Neural cell (in vitro differentiated cells): ENCODE results near the gene PTH1R. TPM values are rescaled to one million over a fixed set of nuclear protein-coding genes. Genes with fewer than 3 reads are reported as not detected.

Source experiments
- H2AFZ ChIP-seq: fragments of 200-600, 300-800 bp; sonication (generic), shearing (Covaris generic); 2 replicates; pipeline ENCODE4 v1.6.0; 2014; ENCODE audit warnings: low read depth, mild to moderate bottlenecking, antibody characterized with exemption, low read length, moderate library complexity
- H3F3A ChIP-seq: fragments of 200-600 bp; shearing (Covaris generic); 2 replicates; pipeline ENCODE4 v1.6.1; 2016; ENCODE audit warnings: mild to moderate bottlenecking, moderate library complexity, mixed read lengths, antibody characterized with exemption, low read length; ENCODE audit not compliant: insufficient read depth, poor library complexity, severe bottlenecking
- H3K27ac ChIP-seq: fragments of 200-600, 300-800 bp; sonication (generic), shearing (Covaris generic); 2 replicates; pipeline ENCODE4 v1.5.1; 2014; ENCODE audit warnings: mild to moderate bottlenecking, low read length, moderate library complexity
- H3K27me3 ChIP-seq: fragments of 300-800, 200-600 bp; sonication (generic), shearing (Covaris generic); 2 replicates; pipeline ENCODE4 v1.6.0; 2014; ENCODE audit warnings: mild to moderate bottlenecking, low read depth, low read length, moderate library complexity; ENCODE audit not compliant: insufficient read depth
- H3K36me3 ChIP-seq: fragments of 300-800, 200-600 bp; sonication (generic), shearing (Covaris generic); 2 replicates; pipeline ENCODE4 v1.5.1; 2014; ENCODE audit warnings: mild to moderate bottlenecking, antibody characterized with exemption, low read length, moderate library complexity; ENCODE audit not compliant: insufficient read depth
- H3K4me2 ChIP-seq: fragments of 300-800, 200-600 bp; sonication (generic), shearing (Covaris generic); 2 replicates; pipeline ENCODE4 v1.6.0; 2014; ENCODE audit warnings: mild to moderate bottlenecking, low read length
- H3K4me3 ChIP-seq: fragments of 300-800, 200-600 bp; sonication (generic), shearing (Covaris generic); 2 replicates; pipeline ENCODE4 v1.5.1; 2014; ENCODE audit warnings: mild to moderate bottlenecking, low read length, moderate library complexity
- H3K79me2 ChIP-seq: fragments of 200-600 bp; shearing (Covaris generic); replicated peaks from 2 replicates; pipeline ENCODE4 v1.6.0; 2014; ENCODE audit warnings: mild to moderate bottlenecking, low read length, moderate library complexity; ENCODE audit not compliant: insufficient read depth
- H3K9ac ChIP-seq: fragments of 300-800, 200-600 bp; sonication (generic), shearing (Covaris generic); 2 replicates; pipeline ENCODE4 v1.6.1; 2016; ENCODE audit warnings: mild to moderate bottlenecking, low read length, mixed read lengths
- H3K9me2 ChIP-seq: fragments of 200-600 bp; shearing (Covaris generic); 2 replicates; pipeline ENCODE4 v1.6.1; 2016; ENCODE audit warnings: mild to moderate bottlenecking, low read length, mixed read lengths; ENCODE audit not compliant: insufficient read depth
- H3K9me3 ChIP-seq: fragments of 200-600, 300-800 bp; sonication (generic), shearing (Covaris generic); 2 replicates; pipeline ENCODE4 v1.6.1; 2016; ENCODE audit warnings: mild to moderate bottlenecking, mixed run types, low read length, moderate library complexity, mixed read lengths
- H4K20me1 ChIP-seq: fragments of 200-600 bp; shearing (Covaris generic); 2 replicates; pipeline ENCODE4 v1.6.1; 2016; ENCODE audit warnings: mild to moderate bottlenecking, mixed run types; ENCODE audit not compliant: insufficient read depth
- EP300 ChIP-seq: fragments of 450-650 bp; conservative IDR thresholded peaks from 2 replicates; pipeline ENCODE4 v1.6.1; 2014; ENCODE audit warnings: antibody characterized with exemption, mild to moderate bottlenecking, moderate library complexity; ENCODE audit not compliant: poor library complexity, severe bottlenecking
- EZH2 ChIP-seq: fragments of 200-600, 300-800 bp; shearing (Covaris generic), sonication (generic); IDR thresholded peaks from 2 replicates; pipeline ENCODE4 v1.6.1; 2014; ENCODE audit warnings: antibody characterized with exemption, low read length, borderline replicate concordance, mild to moderate bottlenecking; ENCODE audit not compliant: insufficient read depth, poor library complexity, severe bottlenecking
- MXI1 ChIP-seq: fragments of 450-650 bp; conservative IDR thresholded peaks from 2 replicates; pipeline ENCODE4 v1.6.1; 2014; ENCODE audit warnings: antibody characterized with exemption, mild to moderate bottlenecking; ENCODE audit not compliant: poor library complexity, severe bottlenecking
- POLR2AphosphoS5 ChIP-seq: IDR thresholded peaks from 2 replicates; pipeline ENCODE4 v1.6.1; 2012
- RAD21 ChIP-seq: fragments of 450-650 bp; conservative IDR thresholded peaks from 2 replicates; pipeline ENCODE4 v1.6.1; 2014; ENCODE audit warnings: antibody characterized with exemption, mild to moderate bottlenecking, moderate library complexity
- SMC3 ChIP-seq: fragments of 450-650 bp; conservative IDR thresholded peaks from 2 replicates; pipeline ENCODE4 v1.6.1; 2014; ENCODE audit warnings: antibody characterized with exemption, mild to moderate bottlenecking, moderate library complexity; ENCODE audit not compliant: poor library complexity
- TAF1 ChIP-seq: IDR thresholded peaks from 2 replicates; pipeline ENCODE4 v1.6.1; 2012; ENCODE audit warnings: low read depth
- polyA plus RNA-seq: library from polyadenylated mRNA; depleted of rRNA; stranded (reverse); fragments of >200 nt; gene quantifications from 2 replicates; pipeline ENCODE4 v1.2.3, GENCODE V29; 2014
- TF ChIP-seq, protein P1 (sequence below): fragments of 450-650 bp; IDR thresholded peaks from 2 replicates; pipeline ENCODE4 v1.5.1; 2014; ENCODE audit warnings: antibody characterized with exemption, mild to moderate bottlenecking, moderate library complexity; ENCODE audit not compliant: poor library complexity, severe bottlenecking
- TF ChIP-seq, protein P2 (sequence below): IDR thresholded peaks from 2 replicates; pipeline ENCODE4 v1.6.1; 2012; ENCODE audit warnings: borderline replicate concordance

PTH1R gene
- polyA plus RNA-seq, 1 donor from 2014 or later, result not detected

DNA sequence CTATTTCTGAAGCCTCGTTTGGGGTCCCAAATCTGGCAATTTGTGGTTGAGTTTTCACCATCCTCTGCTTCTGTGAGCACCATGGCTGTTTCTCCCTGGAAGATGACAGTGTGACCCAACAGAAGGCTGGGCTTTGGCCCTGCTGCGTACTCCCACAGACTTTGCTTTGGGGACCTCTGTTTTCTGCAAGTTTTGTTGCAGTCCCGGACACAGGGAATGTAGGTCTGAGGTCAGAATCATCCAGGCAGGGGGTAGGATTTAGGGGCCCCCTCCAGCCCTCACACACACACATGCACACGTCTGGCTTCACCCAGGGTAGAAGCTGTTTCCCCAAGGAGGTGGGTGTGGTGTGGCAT lies 6.3 kb downstream of the PTH1R start:
- Histone ChIP-seq H4K20me1 (no peaks in the 10 kb centered on the region), H3K4me3 (peak overlapping the region; percentile 60), H3K9me3 (no peaks in the 10 kb centered on the region), H3F3A (no peaks in the 10 kb centered on the region), H3K9ac (no peak overlapping the region), H3K27me3 (peaks cover 45% of the 10 kb centered on the region), H3K79me2 (no peaks in the 10 kb centered on the region), H2AFZ (no peak overlapping the region), H3K4me2 (no peak overlapping the region), H3K27ac (no peak overlapping the region), H3K36me3 (no peaks in the 10 kb centered on the region), H3K9me2 (no peaks in the 10 kb centered on the region)
- TF ChIP-seq, protein P1, sequence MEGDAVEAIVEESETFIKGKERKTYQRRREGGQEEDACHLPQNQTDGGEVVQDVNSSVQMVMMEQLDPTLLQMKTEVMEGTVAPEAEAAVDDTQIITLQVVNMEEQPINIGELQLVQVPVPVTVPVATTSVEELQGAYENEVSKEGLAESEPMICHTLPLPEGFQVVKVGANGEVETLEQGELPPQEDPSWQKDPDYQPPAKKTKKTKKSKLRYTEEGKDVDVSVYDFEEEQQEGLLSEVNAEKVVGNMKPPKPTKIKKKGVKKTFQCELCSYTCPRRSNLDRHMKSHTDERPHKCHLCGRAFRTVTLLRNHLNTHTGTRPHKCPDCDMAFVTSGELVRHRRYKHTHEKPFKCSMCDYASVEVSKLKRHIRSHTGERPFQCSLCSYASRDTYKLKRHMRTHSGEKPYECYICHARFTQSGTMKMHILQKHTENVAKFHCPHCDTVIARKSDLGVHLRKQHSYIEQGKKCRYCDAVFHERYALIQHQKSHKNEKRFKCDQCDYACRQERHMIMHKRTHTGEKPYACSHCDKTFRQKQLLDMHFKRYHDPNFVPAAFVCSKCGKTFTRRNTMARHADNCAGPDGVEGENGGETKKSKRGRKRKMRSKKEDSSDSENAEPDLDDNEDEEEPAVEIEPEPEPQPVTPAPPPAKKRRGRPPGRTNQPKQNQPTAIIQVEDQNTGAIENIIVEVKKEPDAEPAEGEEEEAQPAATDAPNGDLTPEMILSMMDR, result no peak
- TF ChIP-seq POLR2AphosphoS5 (no peak), EZH2 (no peak), TAF1 (no peak), SMC3 (no peak), EP300 (no peak), RAD21 (no peak), MXI1 (no peak)
- TF ChIP-seq, protein P2, sequence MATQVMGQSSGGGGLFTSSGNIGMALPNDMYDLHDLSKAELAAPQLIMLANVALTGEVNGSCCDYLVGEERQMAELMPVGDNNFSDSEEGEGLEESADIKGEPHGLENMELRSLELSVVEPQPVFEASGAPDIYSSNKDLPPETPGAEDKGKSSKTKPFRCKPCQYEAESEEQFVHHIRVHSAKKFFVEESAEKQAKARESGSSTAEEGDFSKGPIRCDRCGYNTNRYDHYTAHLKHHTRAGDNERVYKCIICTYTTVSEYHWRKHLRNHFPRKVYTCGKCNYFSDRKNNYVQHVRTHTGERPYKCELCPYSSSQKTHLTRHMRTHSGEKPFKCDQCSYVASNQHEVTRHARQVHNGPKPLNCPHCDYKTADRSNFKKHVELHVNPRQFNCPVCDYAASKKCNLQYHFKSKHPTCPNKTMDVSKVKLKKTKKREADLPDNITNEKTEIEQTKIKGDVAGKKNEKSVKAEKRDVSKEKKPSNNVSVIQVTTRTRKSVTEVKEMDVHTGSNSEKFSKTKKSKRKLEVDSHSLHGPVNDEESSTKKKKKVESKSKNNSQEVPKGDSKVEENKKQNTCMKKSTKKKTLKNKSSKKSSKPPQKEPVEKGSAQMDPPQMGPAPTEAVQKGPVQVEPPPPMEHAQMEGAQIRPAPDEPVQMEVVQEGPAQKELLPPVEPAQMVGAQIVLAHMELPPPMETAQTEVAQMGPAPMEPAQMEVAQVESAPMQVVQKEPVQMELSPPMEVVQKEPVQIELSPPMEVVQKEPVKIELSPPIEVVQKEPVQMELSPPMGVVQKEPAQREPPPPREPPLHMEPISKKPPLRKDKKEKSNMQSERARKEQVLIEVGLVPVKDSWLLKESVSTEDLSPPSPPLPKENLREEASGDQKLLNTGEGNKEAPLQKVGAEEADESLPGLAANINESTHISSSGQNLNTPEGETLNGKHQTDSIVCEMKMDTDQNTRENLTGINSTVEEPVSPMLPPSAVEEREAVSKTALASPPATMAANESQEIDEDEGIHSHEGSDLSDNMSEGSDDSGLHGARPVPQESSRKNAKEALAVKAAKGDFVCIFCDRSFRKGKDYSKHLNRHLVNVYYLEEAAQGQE, result no peak

DNA sequence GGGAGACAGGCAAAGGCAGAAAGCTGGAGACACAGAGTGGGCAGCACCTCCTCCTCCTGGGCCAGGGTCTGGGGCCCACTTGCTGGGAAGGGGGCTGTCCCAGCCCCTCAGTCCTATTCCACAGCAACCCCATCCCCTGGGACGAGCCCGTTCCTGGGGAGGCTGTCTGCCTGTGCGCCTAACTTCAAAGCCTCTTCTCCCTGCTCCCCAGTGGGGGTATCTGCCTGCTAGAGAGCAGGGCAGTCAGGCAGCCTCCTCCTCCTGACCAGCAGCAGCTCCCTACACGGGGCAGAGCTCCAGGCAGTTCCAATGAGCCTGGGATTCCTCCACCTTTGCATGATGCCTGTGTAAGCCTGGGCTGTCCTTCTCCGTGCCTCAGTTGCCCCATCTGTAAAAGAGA lies 6.9 kb downstream of the PTH1R start:
- Histone ChIP-seq H3K27me3 (peaks cover 45% of the 10 kb centered on the region), H3K79me2 (no peaks in the 10 kb centered on the region), H3F3A (no peaks in the 10 kb centered on the region), H3K9me2 (no peaks in the 10 kb centered on the region), H3K27ac (no peak overlapping the region), H2AFZ (no peak overlapping the region), H3K4me3 (no peak overlapping the region), H3K9ac (no peak overlapping the region), H3K4me2 (no peak overlapping the region), H3K9me3 (no peaks in the 10 kb centered on the region), H4K20me1 (no peaks in the 10 kb centered on the region), H3K36me3 (no peaks in the 10 kb centered on the region)
- TF ChIP-seq MXI1 (no peak), EP300 (no peak), RAD21 (no peak), SMC3 (no peak), TAF1 (no peak), POLR2AphosphoS5 (no peak), EZH2 (no peak)
- TF ChIP-seq, protein P1, result no peak
- TF ChIP-seq, protein P2, result no peak
